Measurements from ENCODE around the gene MYH15.
A peak's percentile ranks its signal among the peaks of the same experiment; 100 is the strongest.

MYH15 gene

DNA sequence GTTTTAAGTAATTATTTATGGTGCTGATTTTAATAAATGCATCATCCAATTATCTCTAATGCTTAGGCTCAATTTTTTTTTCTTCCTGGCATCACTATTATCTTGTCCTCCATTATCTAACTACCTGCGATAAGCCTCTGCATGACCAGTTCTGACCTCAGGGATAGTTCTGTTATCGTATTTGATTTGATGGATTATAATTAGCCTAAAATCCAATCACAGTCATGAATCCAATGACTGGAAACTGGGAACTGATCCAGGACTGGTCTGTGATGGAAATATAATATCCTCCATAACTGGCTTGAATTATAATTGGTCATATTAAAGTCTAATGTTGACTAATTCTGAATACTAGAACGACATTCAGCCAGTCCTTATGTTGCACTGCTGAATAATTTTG lies 1.1 kb downstream of the MYH15 start:
- no peak for DNase-seq

GRCh38 chr3:108507902-108508301 lies 2.5 kb downstream of the MYH15 start:
- DNase-seq = no peak

GRCh38 chr3:108505811-108506210 lies 4.6 kb downstream of the MYH15 start:
- no peak for DNase-seq

GRCh38 chr3:108503722-108504121 lies 6.7 kb downstream of the MYH15 start:
- DNase-seq = no peak

- DNase-seq = no peak
Measured at GRCh38 chr3:108501535-108501934, 8.9 kb downstream of the MYH15 start.

DNA sequence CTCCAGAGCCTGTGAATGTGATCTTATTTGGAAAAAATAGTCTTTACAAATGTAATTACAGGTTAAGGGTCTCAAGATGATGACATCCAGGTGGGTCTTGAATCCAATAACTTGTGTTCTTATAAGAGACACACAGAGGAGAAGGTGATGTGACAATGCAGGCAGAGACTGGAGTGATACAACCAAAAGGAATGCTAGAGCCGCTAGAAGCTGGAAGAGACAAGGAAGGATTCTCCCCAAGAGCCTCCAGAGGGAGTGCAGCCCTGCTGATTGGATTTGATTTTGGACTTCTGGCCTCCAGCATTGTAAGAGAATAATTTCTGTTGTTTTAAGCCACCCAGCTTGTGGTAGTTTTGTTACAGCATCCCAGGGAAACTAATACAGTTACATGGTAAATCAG lies 9.7 kb downstream of the MYH15 start:
- DNase-seq = no peak

GRCh38 chr3:108497271-108497670 lies 13.1 kb downstream of the MYH15 start:
- DNase-seq = no peak

GRCh38 chr3:108495717-108496116 lies 14.7 kb downstream of the MYH15 start:
- no peak for DNase-seq

GRCh38 chr3:108494906-108495531 lies 15.4 kb downstream of the MYH15 start:
- DNase-seq = no peak

DNA sequence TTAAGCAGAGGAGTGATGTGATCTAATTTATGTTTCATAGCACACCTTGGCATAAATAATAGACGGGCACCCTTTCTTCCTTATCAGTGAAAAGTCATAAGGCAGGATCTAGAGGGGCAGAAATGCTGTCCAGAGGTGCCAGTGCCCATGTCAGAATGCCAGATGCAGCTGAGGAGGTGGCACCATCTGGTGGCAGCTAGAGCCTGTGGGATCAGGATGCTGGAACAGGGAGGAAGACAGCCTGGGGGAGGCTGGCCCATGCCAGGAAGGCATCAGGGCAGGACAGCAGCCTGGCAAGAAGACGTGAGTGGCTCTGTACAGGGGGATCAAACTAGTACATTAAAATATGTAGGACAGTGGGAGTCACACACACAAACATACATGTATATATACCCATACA lies 16.5 kb downstream of the MYH15 start:
- DNase-seq = no peak

DNA sequence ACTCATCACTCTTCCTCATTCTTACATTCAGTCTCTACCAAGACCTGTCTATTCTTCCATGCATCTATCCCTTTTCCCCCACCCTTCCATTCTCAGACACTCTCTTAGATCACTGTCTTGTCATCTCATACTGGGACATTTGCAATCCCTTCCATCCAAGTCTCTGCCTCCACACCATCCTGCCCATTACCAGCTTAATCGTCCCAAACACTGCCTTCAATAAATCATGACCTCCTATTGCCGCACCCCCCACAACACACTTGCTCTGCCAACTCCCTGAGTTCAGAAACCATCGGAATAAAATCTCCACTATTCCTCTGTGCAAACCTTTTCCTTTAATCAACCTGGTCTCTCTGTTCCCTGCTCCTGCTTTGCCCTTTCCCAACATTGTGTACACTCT lies 18.9 kb downstream of the MYH15 start:
- DNase-seq = no peak

- no peak for DNase-seq
Measured at GRCh38 chr3:108489776-108490175, 20.6 kb downstream of the MYH15 start.

GRCh38 chr3:108488631-108489030 lies 21.8 kb downstream of the MYH15 start:
- no peak for DNase-seq

DNA sequence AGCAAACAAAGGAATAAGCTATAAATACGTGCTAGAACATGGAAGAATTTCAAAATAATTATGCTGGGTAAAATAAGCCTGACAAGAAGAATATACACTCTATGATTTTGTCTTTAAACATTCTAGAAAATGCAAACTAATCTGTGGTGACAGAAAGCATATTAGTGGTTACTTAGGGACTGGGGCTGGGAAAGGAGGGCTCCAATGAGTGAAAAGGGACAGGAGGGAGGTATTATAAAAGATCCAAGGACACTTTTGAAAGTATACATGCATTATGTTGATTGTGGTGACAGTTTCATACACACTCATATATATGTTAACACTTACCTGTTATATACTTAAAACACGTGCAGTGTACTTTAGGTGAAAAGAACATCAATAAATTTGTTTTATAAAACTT lies 23.0 kb downstream of the MYH15 start:
- DNase-seq = no peak

DNA sequence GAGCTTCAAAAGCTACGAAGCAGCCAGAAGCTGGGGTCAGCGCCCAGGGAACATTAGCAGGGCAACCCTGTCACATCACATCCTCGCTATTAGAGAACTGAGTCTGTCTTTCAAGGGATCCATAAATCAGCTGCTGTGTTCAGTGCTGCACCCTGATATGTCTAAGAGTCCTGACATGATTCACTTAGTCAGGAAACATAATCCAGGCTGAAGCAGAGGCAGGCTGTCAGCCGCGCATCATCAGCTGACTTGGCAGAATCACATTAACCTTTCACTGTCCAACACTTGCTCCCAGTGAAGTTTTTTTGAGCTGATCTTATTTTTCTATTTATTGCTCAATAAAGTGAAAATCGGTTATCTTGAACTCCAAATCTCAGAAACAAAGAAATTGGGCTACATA lies 23.5 kb downstream of the MYH15 start:
- DNase-seq = peak; percentile 10

GRCh38 chr3:108486338-108486737 lies 24.1 kb downstream of the MYH15 start:
- DNase-seq = no peak

- DNase-seq = no peak
Measured at GRCh38 chr3:108485146-108485545, 25.2 kb downstream of the MYH15 start.

DNA sequence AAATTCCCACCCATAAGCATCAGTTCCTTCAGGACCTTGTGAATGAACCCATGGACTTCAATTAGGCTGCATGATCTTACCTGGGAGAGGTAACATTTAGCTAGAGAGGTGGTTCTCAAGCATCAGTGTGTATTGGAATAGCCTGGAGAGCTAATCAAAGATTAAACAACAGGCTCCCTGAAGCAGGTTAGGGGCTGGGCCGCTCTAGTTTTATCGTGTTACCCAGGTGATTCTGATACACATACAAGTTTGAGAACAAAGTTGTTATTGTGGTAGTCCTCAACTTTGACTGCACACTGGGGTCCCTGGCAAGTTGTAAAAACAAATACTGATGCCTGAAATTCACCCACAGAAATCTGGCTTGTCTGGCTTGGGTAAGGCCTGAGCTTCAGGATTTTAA lies 31.2 kb downstream of the MYH15 start:
- DNase-seq = no peak

DNA sequence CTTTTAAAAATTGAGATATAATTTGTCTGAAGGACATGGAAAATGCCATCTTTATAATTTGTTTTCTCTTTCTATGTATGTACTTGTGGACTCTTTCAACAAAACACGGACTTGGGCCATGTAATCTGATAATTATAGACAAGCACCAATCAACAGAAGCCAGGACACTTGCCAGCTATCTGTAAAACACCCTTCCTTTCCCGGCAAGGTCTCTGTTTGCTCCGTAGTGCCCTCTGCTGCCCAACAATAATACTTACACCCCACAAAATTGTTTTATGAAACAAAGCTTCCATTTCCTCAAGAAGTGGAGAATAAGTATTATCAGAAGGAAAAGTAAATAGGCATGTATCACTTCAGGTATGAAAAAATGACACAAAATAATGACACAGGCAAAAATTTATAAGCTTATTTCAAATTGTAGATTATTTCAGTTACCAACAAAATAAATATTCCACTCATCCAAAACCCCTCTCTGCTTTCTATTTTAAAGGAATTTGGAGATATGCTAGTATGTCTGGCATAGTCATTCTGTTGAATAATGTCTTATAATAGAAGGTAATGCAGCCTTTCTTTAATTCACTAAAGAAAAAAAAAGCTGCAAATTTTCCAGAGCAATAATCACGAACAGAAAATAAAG lies 32.8 kb downstream of the MYH15 start:
- DNase-seq = peak; percentile 32

DNA sequence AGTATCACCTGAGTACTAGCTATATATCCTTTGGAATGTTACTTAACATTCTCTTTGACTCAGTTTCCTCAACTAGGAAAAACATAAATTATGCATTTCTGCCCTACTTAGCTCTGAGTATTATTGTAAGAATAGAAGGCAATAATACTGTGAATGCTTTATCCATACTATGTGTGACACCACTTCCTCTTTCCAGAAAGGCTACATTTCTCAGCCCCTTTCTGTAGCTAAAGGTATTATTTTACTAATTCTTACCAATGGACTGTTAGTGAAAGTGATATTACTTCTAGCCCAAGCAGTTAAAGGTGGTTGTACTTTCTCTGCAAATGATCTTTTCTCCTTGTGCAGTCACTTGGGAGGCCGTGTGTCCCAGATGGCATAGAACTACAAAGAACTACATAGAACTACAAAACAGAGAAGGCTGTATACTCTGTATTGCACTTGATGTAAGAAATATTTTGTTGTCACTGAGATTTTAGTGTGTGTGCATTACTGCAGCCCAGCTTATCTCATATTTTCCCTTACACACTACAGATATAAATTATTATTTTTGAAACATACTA lies 35.1 kb downstream of the MYH15 start:
- no peak for DNase-seq

DNA sequence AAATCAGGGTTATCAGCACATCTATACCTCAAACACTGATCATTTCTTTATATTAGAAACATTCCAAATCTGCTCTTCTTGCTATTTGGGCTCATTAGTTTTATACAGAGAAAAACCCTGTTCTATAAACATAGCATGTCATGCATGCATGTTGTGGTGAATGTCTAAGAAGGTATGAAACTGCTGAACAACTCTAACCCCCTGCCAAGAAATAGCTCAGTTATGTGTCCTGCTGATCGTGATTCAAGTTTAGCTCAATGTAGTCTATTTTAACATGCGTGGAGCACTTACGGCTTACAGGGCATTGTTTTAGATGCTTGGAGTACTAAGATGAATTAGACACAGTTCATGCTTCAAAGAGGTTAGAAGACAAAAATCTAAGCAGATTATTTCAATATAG lies 35.8 kb downstream of the MYH15 start:
- no peak for DNase-seq

GRCh38 chr3:108473711-108474110 lies 36.7 kb downstream of the MYH15 start:
- no peak for DNase-seq

DNA sequence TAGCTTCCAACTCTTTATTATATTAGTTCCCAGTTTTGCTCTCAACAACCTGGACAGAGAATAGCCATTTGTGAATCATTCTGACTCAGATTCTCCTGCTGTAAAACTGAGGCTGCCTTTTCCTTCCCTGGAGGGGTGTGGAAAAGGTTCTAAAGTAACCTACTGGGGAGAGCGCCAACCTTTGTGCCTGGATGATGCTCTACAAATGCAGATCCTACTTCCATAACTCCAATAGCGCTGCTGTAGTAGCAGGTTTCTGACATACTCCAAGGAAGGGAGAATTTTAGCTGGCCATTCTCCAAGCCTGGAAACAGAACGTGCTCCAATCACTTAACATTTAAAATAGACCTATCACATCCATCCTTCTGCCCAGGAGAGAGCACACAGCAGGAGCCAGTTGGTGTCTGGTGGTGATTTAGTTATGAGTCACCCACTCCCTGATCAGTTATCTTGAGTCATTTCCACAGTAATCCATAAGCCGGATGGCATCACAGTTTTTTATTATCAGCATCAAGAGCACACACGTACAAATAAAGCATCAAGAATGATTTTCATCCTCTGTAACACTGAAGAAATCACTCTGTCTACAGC lies 38.3 kb downstream of the MYH15 start:
- DNase-seq = peak; percentile 59

DNA sequence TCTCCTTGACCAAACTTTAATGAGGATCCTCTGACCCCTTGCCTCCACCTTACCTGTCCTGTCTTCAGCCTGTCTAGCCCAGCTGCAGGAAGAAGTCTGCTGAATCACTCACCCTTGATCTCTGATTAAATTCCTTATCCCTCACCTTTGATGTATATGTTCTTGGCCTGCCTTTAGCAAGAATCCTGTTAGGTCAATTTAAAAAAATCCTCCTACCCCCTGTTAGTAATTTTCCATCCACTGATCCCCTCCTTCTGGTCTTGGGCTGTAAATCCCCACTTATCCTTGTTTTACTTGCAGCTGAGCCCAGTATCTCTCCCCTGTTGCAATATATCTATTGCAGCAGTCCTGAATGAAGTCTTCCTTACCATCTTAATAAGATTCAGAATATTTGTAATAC lies 39.0 kb downstream of the MYH15 start:
- no peak for DNase-seq
